HCT116 (cell line): Measurements from ENCODE around the gene COPS8. TPM values are rescaled to one million over a fixed set of nuclear protein-coding genes. Genes with fewer than 3 reads are reported as not detected.

ENCODE experiments used
- ATAC-seq: fragments of 200-7000 bp; cut with Tn5 transposase; 2 replicates; pipeline ENCODE4 v1.9.1; 2020; ENCODE audit warnings: mild to moderate bottlenecking, moderate library complexity
- BruUV-seq: library from RNA; stranded (reverse); fragments of 400-500 nt; replicated peaks from 2 replicates; lab custom pipeline; 2021; lab: Mats Ljungman, UMichigan
- CTCF ChIA-PET: fragments of 300-600 bp; sonication (Branson Sonifier 250); formaldehyde crosslinking; loops from one replicate; lab custom pipeline; 2021; ENCODE audit warnings: antibody characterized with exemption; lab: Charles Lee
- POLR2A ChIA-PET: fragments of 300-600, 350-600 bp; sonication (Branson Sonifier 250); formaldehyde crosslinking; loops from one replicate; lab custom pipeline; 2021; ENCODE audit warnings: antibody characterized with exemption; lab: Charles Lee
- RAD21 ChIA-PET, 2 experiments: fragments of 300-600 bp; sonication (Branson Sonifier 250); formaldehyde crosslinking; loops; one replicate each; lab custom pipeline; 2023; ENCODE audit warnings: low total read pairs in 2 of 2; ENCODE audit not compliant: uncharacterized antibody in 2 of 2, unreplicated experiment in 2 of 2, low non-redundant PET in 1 of 2; lab: Charles Lee
- DNase-seq: peaks from one replicate; pipeline ENCODE4 v3.0.0-alpha.2; 2010; ENCODE audit warnings: low read depth, low spot score
- H2AFZ ChIP-seq: fragments of 200-600 bp; shearing (Covaris generic), sonication (generic); 2 replicates; pipeline ENCODE4 v1.6.1; 2017; ENCODE audit warnings: low read depth, mixed run types, mixed read lengths, antibody characterized with exemption, low read length; ENCODE audit not compliant: poor library complexity, severe bottlenecking
- H3K27ac ChIP-seq: 2 replicates; pipeline ENCODE4 v1.5.1; 2012; ENCODE audit warnings: low read depth, low read length
- H3K27me3 ChIP-seq: fragments of 200-600 bp; sonication (generic); 2 replicates; pipeline ENCODE4 v1.6.1; 2016; ENCODE audit warnings: mixed run types, low read length, mixed read lengths; ENCODE audit not compliant: insufficient read depth
- H3K36me3 ChIP-seq, 2 experiments: fragments of 200-500 bp in 1 of 2; fragments of 200-600 bp in 1 of 2; sonication (Bioruptor generic) in 1 of 2; sonication (generic) in 1 of 2; 2 replicates each; pipeline versions ENCODE4 v1.5.1 to v1.6.1; 2014 to 2016; ENCODE audit warnings: low read length in 2 of 2, inconsistent platforms in 1 of 2, mixed read lengths in 1 of 2, mixed run types in 1 of 2; ENCODE audit not compliant: insufficient read depth in 2 of 2, control insufficient read depth in 1 of 2
- H3K4me1 ChIP-seq, 2 experiments: fragments of 200-600 bp in 1 of 2; sonication (generic) in 1 of 2; 2 replicates each; pipeline versions ENCODE4 v1.5.1 to v1.6.1; 2012 to 2017; ENCODE audit warnings: low read length in 2 of 2, inconsistent platforms in 1 of 2, mild to moderate bottlenecking in 1 of 2, mixed read lengths in 1 of 2, mixed run types in 1 of 2, moderate library complexity in 1 of 2; ENCODE audit not compliant: insufficient read depth in 2 of 2, control insufficient read depth in 1 of 2
- H3K4me2 ChIP-seq: fragments of 200-600 bp; sonication (generic); 2 replicates; pipeline ENCODE4 v1.6.1; 2017; ENCODE audit warnings: mixed run types, low read length, mixed read lengths
- H3K4me3 ChIP-seq, 2 experiments: fragments of 200-600 bp in 1 of 2; sonication (generic) in 1 of 2; replicated peaks in 1 of 2; 2 replicates each; pipeline ENCODE4 v1.5.1; 2011 to 2016; ENCODE audit warnings: low read length in 2 of 2, control low read depth in 1 of 2, low read depth in 1 of 2, mild to moderate bottlenecking in 1 of 2, mixed read lengths in 1 of 2, mixed run types in 1 of 2
- H3K79me2 ChIP-seq: fragments of 200-600 bp; sonication (generic); 2 replicates; pipeline ENCODE4 v1.6.1; 2017; ENCODE audit warnings: mild to moderate bottlenecking, mixed run types, low read length, moderate library complexity, mixed read lengths; ENCODE audit not compliant: insufficient read depth
- H3K9ac ChIP-seq: fragments of 200-600 bp; sonication (generic); 2 replicates; pipeline ENCODE4 v1.6.1; 2016; ENCODE audit warnings: low read length, mixed read lengths
- H3K9me2 ChIP-seq: fragments of 200-600 bp; sonication (generic), shearing (Covaris generic); 2 replicates; pipeline ENCODE4 v1.6.1; 2017; ENCODE audit warnings: mixed run types, mild to moderate bottlenecking, moderate library complexity; ENCODE audit not compliant: insufficient read depth
- H3K9me3 ChIP-seq, 2 experiments: fragments of 200-500 bp in 1 of 2; fragments of 200-600 bp in 1 of 2; sonication (Bioruptor generic) in 1 of 2; sonication (generic) in 1 of 2; 2 replicates each; pipeline ENCODE4 v1.6.1; 2014 to 2017; ENCODE audit warnings: low read length in 2 of 2, mixed read lengths in 2 of 2, inconsistent platforms in 1 of 2, low read depth in 1 of 2, mild to moderate bottlenecking in 1 of 2, mixed run types in 1 of 2, moderate library complexity in 1 of 2; ENCODE audit not compliant: control insufficient read depth in 1 of 2, insufficient read depth in 1 of 2
- H4K20me1 ChIP-seq: fragments of 200-600 bp; sonication (generic), shearing (Covaris generic); 2 replicates; pipeline ENCODE4 v1.6.1; 2017; ENCODE audit warnings: mixed run types, mild to moderate bottlenecking, moderate library complexity; ENCODE audit not compliant: insufficient read depth
- CBX3 ChIP-seq: IDR thresholded peaks from 2 replicates; pipeline ENCODE4 v1.6.1; 2012; ENCODE audit warnings: low read depth
- CEBPB ChIP-seq: IDR thresholded peaks from 2 replicates; pipeline ENCODE4 v1.6.1; 2012; ENCODE audit warnings: low read depth
- EZH2 ChIP-seq: fragments of 200-600 bp; sonication (generic); IDR thresholded peaks from 2 replicates; pipeline ENCODE4 v1.6.1; 2017; ENCODE audit warnings: antibody characterized with exemption, mixed run types
- EZH2phosphoT487 ChIP-seq: fragments of 200-600 bp; IDR thresholded peaks from 2 replicates; pipeline ENCODE4 v1.6.1; 2018; ENCODE audit warnings: antibody characterized with exemption, borderline replicate concordance
- FOSL1 ChIP-seq: IDR thresholded peaks from 2 replicates; pipeline ENCODE4 v1.6.1; 2012; ENCODE audit warnings: low read depth
- POLR2A ChIP-seq: IDR thresholded peaks from 2 replicates; pipeline ENCODE4 v1.7.0; 2011; ENCODE audit warnings: borderline replicate concordance; ENCODE audit not compliant: insufficient read depth, insufficient read length; ENCODE audit errors: extremely low read depth
- POLR2AphosphoS5 ChIP-seq: IDR thresholded peaks from 2 replicates; pipeline ENCODE4 v1.6.1; 2011; ENCODE audit warnings: mild to moderate bottlenecking, low read depth, low read length, moderate library complexity
- RAD21 ChIP-seq: IDR thresholded peaks from 2 replicates; pipeline ENCODE4 v1.6.1; 2012; ENCODE audit warnings: low read depth, mild to moderate bottlenecking
- SRF ChIP-seq: IDR thresholded peaks from 2 replicates; pipeline ENCODE4 v1.6.1; 2012; ENCODE audit warnings: low read depth
- TCF7L2 ChIP-seq: IDR thresholded peaks from 2 replicates; pipeline ENCODE4 v1.7.0; 2011; ENCODE audit warnings: borderline replicate concordance, inconsistent platforms; ENCODE audit not compliant: insufficient read depth, insufficient read length; ENCODE audit errors: extremely low read depth
- YY1 ChIP-seq: IDR thresholded peaks from 2 replicates; pipeline ENCODE4 v1.6.1; 2011; ENCODE audit warnings: low read length, low read depth, moderate library complexity, mild to moderate bottlenecking; ENCODE audit not compliant: insufficient replicate concordance; ENCODE audit errors: extremely low read depth
- ZFX ChIP-seq: fragments of 450-650 bp; IDR thresholded peaks from 2 replicates; pipeline ENCODE4 v1.6.1; 2017
- intact Hi-C: fragments of 100-400 bp; cut with micrococcal nuclease; formaldehyde crosslinking; loops from 2 replicates; pipeline ENCODE4 v1.10.0; 2022
- total RNA-seq: library from RNA; stranded (reverse); gene quantifications from one replicate; pipeline ENCODE4 v1.2.1, GENCODE V29; 2021; ENCODE audit not compliant: unreplicated experiment
- TF ChIP-seq, protein P1 (sequence below), 3 experiments: fragments of 200-600 bp in 1 of 3; sonication (generic) in 1 of 3; IDR thresholded peaks in 2 of 3; conservative IDR thresholded peaks in 1 of 3; 2 replicates each; pipeline ENCODE4 v1.5.1; 2012 to 2017; ENCODE audit warnings: low read depth in 2 of 3, low read length in 2 of 3, antibody characterized with exemption in 1 of 3, borderline replicate concordance in 1 of 3, control low read depth in 1 of 3, mild to moderate bottlenecking in 1 of 3, mixed read lengths in 1 of 3, mixed run types in 1 of 3, moderate library complexity in 1 of 3; ENCODE audit not compliant: insufficient read depth in 1 of 3
- TF ChIP-seq, protein P2 (sequence below): IDR thresholded peaks from 2 replicates; pipeline ENCODE4 v1.6.1; 2012
- TF ChIP-seq, protein P3 (sequence below): IDR thresholded peaks from 2 replicates; pipeline ENCODE4 v1.6.1; 2012; ENCODE audit warnings: low read depth

The COPS8 gene
- total RNA-seq, 1 experiment from 2014 or later = 42.2 TPM

DNA sequence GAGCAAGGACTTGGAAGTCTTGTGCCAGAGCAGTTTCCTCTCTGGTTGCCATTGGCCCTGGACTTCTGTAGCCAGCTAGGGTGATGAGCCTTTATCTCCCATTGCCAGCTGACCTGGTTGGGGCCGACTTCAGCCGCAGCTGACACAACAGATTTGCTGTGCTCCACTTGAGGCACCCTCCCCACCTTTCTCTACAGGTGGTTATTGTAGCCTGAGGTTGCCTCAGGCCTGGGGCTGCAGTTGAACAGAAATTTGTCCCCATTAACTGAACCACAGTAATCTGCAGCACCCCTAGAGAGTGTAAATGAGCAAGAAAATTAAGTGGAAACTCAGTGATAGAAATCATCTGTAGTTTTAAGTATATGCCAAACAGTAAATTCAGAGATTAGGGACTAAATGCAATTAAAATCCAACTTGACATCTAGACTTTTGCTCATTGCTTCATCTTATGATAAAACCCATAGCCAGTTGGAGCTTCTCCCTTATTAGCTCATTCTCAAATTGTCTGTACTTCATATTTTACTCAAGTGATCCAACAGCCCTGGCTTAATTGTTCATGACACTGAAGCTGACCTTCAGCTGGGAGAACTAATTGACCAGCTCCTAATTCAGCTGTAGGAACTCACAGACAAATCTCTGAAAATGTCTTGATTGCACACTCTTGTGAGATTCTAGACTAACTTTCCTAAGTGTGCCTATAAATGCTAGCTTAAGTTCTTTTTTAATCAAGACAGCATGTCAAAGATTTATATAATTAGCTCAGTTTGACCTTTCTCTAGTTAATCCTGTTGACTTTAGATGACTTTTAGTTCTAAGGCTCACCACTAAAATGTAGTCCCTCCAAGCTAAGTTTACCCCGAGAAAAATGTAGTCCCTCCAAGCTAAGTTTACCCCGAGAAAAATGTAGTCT, 48.9 kb downstream of the COPS8 start:
- no peaks in the 10 kb centered on the region for H3K27me3 ChIP-seq
- no peaks in the 10 kb centered on the region for H3K9me2 ChIP-seq
- POLR2A ChIA-PET = no interaction called here
- H4K20me1 ChIP-seq = no peaks in the 10 kb centered on the region
- no TSS peak for BruUV-seq
- no peak overlapping the region for H3K4me2 ChIP-seq
- DNase-seq (no peak), ATAC-seq (no peak)
- peaks cover 0 to 5% of the 10 kb centered on the region in 2 experiments; a peak in 1 of 4 replicates for H3K4me1 ChIP-seq
- no peak for TF ChIP-seq YY1
- TF ChIP-seq ZFX = no peak
- no peaks in the 10 kb centered on the region for H3K79me2 ChIP-seq
- RAD21 ChIA-PET = no interaction called here
- intact Hi-C loops = no loop called here
- H3K4me3 ChIP-seq = no peak overlapping the region
- H2AFZ ChIP-seq = no peak overlapping the region
- no peaks in the 10 kb centered on the region for H3K36me3 ChIP-seq
- H3K27ac ChIP-seq = no peak overlapping the region
- CTCF ChIA-PET = interaction anchor here (0.6 to 1.8 kb wide), 3 partner anchors 41 to 437 kb away, joined by 3 to 5 read pairs (median 3); no protein-coding TSS in a partner anchor
- H3K9me3 ChIP-seq = no peaks in the 10 kb centered on the region
- H3K9ac ChIP-seq = no peak overlapping the region

DNA sequence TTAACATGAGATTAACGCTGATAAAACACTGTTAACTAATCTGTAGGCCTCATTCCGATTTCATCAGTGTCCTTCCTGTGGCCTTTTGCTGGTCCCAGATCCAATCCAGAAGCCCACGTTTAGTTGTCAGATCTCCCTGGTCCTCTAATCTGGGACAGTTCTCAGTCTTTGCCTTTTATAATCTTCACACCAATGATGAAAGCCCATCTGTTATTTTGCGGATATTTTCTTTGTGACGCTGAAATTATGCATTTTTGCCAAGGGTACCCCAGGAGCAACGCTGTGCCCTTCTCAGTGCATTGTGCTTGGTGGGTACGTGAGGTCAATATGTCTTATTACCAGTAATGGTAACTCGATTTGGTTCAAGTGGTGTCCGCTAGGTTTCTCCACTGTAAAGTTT, 51.1 kb downstream of the COPS8 start:
- Histone ChIP-seq H3K4me1 (peaks cover 0 to 5% of the 10 kb centered on the region in 2 experiments; a peak in 1 of 4 replicates), H3K79me2 (no peaks in the 10 kb centered on the region), H3K27ac (no peak overlapping the region), H3K9me3 (no peaks in the 10 kb centered on the region), H4K20me1 (no peaks in the 10 kb centered on the region), H3K36me3 (no peaks in the 10 kb centered on the region), H3K9me2 (no peaks in the 10 kb centered on the region), H3K27me3 (no peaks in the 10 kb centered on the region), H3K4me3 (no peak overlapping the region), H2AFZ (no peak overlapping the region), H3K4me2 (no peak overlapping the region), H3K9ac (no peak overlapping the region)
- no peak for DNase-seq
- intact Hi-C loops = no loop called here
- CTCF ChIA-PET = no interaction called here
- POLR2A ChIA-PET = no interaction called here
- ATAC-seq = no peak
- BruUV-seq = no TSS peak
- RAD21 ChIA-PET = no interaction called here
- TF ChIP-seq SRF = no peak
- no peak for TF ChIP-seq RAD21
- TF ChIP-seq POLR2AphosphoS5 = no peak
- TF ChIP-seq, protein P1, sequence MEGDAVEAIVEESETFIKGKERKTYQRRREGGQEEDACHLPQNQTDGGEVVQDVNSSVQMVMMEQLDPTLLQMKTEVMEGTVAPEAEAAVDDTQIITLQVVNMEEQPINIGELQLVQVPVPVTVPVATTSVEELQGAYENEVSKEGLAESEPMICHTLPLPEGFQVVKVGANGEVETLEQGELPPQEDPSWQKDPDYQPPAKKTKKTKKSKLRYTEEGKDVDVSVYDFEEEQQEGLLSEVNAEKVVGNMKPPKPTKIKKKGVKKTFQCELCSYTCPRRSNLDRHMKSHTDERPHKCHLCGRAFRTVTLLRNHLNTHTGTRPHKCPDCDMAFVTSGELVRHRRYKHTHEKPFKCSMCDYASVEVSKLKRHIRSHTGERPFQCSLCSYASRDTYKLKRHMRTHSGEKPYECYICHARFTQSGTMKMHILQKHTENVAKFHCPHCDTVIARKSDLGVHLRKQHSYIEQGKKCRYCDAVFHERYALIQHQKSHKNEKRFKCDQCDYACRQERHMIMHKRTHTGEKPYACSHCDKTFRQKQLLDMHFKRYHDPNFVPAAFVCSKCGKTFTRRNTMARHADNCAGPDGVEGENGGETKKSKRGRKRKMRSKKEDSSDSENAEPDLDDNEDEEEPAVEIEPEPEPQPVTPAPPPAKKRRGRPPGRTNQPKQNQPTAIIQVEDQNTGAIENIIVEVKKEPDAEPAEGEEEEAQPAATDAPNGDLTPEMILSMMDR (IDR thresholded peaks at IDR 0.05 in 2 of 3, conservative IDR thresholded peaks at IDR 0.05 in 1 of 3; ENCODE audit: borderline replicate concordance in 1 of 3, insufficient read depth in 1 of 3, low read depth in 2 of 3, low read length in 2 of 3) = no peak
- no peak for TF ChIP-seq CEBPB
- TF ChIP-seq EZH2phosphoT487 = no peak
- TF ChIP-seq EZH2 = no peak
- no peak for TF ChIP-seq POLR2A
- TF ChIP-seq, protein P2, sequence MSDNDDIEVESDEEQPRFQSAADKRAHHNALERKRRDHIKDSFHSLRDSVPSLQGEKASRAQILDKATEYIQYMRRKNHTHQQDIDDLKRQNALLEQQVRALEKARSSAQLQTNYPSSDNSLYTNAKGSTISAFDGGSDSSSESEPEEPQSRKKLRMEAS = no peak
- no peak for TF ChIP-seq TCF7L2
- no peak for TF ChIP-seq CBX3
- TF ChIP-seq, protein P3, sequence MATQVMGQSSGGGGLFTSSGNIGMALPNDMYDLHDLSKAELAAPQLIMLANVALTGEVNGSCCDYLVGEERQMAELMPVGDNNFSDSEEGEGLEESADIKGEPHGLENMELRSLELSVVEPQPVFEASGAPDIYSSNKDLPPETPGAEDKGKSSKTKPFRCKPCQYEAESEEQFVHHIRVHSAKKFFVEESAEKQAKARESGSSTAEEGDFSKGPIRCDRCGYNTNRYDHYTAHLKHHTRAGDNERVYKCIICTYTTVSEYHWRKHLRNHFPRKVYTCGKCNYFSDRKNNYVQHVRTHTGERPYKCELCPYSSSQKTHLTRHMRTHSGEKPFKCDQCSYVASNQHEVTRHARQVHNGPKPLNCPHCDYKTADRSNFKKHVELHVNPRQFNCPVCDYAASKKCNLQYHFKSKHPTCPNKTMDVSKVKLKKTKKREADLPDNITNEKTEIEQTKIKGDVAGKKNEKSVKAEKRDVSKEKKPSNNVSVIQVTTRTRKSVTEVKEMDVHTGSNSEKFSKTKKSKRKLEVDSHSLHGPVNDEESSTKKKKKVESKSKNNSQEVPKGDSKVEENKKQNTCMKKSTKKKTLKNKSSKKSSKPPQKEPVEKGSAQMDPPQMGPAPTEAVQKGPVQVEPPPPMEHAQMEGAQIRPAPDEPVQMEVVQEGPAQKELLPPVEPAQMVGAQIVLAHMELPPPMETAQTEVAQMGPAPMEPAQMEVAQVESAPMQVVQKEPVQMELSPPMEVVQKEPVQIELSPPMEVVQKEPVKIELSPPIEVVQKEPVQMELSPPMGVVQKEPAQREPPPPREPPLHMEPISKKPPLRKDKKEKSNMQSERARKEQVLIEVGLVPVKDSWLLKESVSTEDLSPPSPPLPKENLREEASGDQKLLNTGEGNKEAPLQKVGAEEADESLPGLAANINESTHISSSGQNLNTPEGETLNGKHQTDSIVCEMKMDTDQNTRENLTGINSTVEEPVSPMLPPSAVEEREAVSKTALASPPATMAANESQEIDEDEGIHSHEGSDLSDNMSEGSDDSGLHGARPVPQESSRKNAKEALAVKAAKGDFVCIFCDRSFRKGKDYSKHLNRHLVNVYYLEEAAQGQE = no peak
- no peak for TF ChIP-seq FOSL1
